ENCODE data around the gene PCDHGA1. TPM values are rescaled to one million over a fixed set of nuclear protein-coding genes. Genes with fewer than 3 reads are reported as not detected.
"Not testable (repeated sequence)": the region's sequence is repeated elsewhere in the genome, so short reads cannot be mapped to it uniquely, and the experiment has no call there.

Gene PCDHGA1
- total RNA-seq, 1 experiment from 2014 or later, result 0.04 TPM

- Histone ChIP-seq H3K79me2 (ENCODE audit: low read length) (no peaks in the 10 kb centered on the region), H3K4me3 (ENCODE audit: low read length) (no peak overlapping the region), H3K4me1 (ENCODE audit: insufficient read depth, low read length) (no peaks in the 10 kb centered on the region), H3K4me2 (ENCODE audit: low read length) (no peak overlapping the region), H2AFZ (ENCODE audit: low read length) (no peak overlapping the region), H3F3A (ENCODE audit: low read length, unreplicated experiment) (no peaks in the 10 kb centered on the region), H3K9me3 (ENCODE audit: low read length) (no peaks in the 10 kb centered on the region), H4K20me1 (ENCODE audit: low read length) (no peaks in the 10 kb centered on the region), H3K9me2 (replicated peaks; ENCODE audit: low read length) (no peaks in the 10 kb centered on the region), H3K36me3 (ENCODE audit: low read depth, low read length) (no peaks in the 10 kb centered on the region), H3K9ac (ENCODE audit: low read length) (no peak overlapping the region), H3K27me3 (ENCODE audit: low read length) (no peaks in the 10 kb centered on the region), H3K27ac (ENCODE audit: low read length) (no peak overlapping the region)
- ATAC-seq, result no peak
- no peak for DNase-seq
- BruUV-seq (replicated peaks), result no TSS peak
- ChIA-PET CTCF (no interaction called here), POLR2A (ENCODE audit: unreplicated experiment) (no interaction called here)
- TF ChIP-seq EZH2phosphoT487 (IDR thresholded peaks at IDR 0.05; ENCODE audit: borderline replicate concordance, low read length), result no peak
- TF ChIP-seq EZH2 (IDR thresholded peaks at IDR 0.05; ENCODE audit: low read length, unreplicated experiment), result no peak
- TF ChIP-seq, protein P1, sequence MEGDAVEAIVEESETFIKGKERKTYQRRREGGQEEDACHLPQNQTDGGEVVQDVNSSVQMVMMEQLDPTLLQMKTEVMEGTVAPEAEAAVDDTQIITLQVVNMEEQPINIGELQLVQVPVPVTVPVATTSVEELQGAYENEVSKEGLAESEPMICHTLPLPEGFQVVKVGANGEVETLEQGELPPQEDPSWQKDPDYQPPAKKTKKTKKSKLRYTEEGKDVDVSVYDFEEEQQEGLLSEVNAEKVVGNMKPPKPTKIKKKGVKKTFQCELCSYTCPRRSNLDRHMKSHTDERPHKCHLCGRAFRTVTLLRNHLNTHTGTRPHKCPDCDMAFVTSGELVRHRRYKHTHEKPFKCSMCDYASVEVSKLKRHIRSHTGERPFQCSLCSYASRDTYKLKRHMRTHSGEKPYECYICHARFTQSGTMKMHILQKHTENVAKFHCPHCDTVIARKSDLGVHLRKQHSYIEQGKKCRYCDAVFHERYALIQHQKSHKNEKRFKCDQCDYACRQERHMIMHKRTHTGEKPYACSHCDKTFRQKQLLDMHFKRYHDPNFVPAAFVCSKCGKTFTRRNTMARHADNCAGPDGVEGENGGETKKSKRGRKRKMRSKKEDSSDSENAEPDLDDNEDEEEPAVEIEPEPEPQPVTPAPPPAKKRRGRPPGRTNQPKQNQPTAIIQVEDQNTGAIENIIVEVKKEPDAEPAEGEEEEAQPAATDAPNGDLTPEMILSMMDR (conservative IDR thresholded peaks at IDR 0.05; ENCODE audit: low read depth, low read length), result no peak
- intact Hi-C loops (cut with micrococcal nuclease), result no loop called here
Measured at GRCh38 chr5:141345327-141345726, 15.0 kb downstream of the PCDHGA1 start.

DNA sequence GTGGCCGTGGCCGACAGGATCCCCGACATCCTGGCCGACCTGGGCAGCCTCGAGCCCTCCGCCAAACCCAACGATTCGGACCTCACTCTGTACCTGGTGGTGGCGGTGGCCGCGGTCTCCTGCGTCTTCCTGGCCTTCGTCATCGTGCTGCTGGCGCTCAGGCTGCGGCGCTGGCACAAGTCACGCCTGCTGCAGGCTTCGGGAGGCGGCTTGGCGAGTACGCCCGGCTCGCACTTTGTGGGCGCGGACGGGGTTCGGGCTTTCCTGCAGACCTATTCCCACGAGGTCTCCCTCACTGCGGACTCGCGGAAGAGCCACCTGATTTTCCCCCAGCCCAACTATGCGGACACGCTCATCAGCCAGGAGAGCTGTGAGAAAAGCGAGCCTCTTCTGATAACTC lies 15.7 kb downstream of the PCDHGA1 start:
- DNase-seq; H3K9ac ChIP-seq (ENCODE audit: low read length); H3K27ac ChIP-seq (ENCODE audit: low read length); H3K36me3 ChIP-seq (ENCODE audit: low read depth, low read length); intact Hi-C loops (cut with micrococcal nuclease); H3K27me3 ChIP-seq (ENCODE audit: low read length); H3F3A ChIP-seq (ENCODE audit: low read length, unreplicated experiment); H2AFZ ChIP-seq (ENCODE audit: low read length); H4K20me1 ChIP-seq (ENCODE audit: low read length); H3K4me2 ChIP-seq (ENCODE audit: low read length); H3K9me3 ChIP-seq (ENCODE audit: low read length); CTCF ChIA-PET; H3K4me3 ChIP-seq (ENCODE audit: low read length); H3K79me2 ChIP-seq (ENCODE audit: low read length); H3K9me2 ChIP-seq (replicated peaks; ENCODE audit: low read length); ATAC-seq; H3K4me1 ChIP-seq (ENCODE audit: insufficient read depth, low read length); BruUV-seq (replicated peaks): not testable (repeated sequence)
- POLR2A ChIA-PET (ENCODE audit: unreplicated experiment), result interaction anchor here (0.6 kb wide), 1 partner anchor 245 kb away, joined by 4 read pairs; no protein-coding TSS in a partner anchor

- ChIA-PET POLR2A (ENCODE audit: unreplicated experiment) (no interaction called here), CTCF (no interaction called here)
- no peaks in the 10 kb centered on the region for H3K79me2 ChIP-seq (ENCODE audit: low read length)
- H3K36me3 ChIP-seq (ENCODE audit: low read depth, low read length), result no peaks in the 10 kb centered on the region
- no TSS peak for BruUV-seq (replicated peaks)
- no peaks in the 10 kb centered on the region for H3K4me1 ChIP-seq (ENCODE audit: insufficient read depth, low read length)
- H3K27me3 ChIP-seq (ENCODE audit: low read length), result no peaks in the 10 kb centered on the region
- intact Hi-C loops (cut with micrococcal nuclease), result no loop called here
- H3K9me3 ChIP-seq (ENCODE audit: low read length), result no peaks in the 10 kb centered on the region
- DNase-seq (no peak), ATAC-seq (no peak)
- no peaks in the 10 kb centered on the region for H3F3A ChIP-seq (ENCODE audit: low read length, unreplicated experiment)
- TF ChIP-seq, protein P1 (conservative IDR thresholded peaks at IDR 0.05; ENCODE audit: low read depth, low read length), result no peak
- TF ChIP-seq EZH2phosphoT487 (IDR thresholded peaks at IDR 0.05; ENCODE audit: borderline replicate concordance, low read length) (no peak), EZH2 (IDR thresholded peaks at IDR 0.05; ENCODE audit: low read length, unreplicated experiment) (no peak)
- H3K9me2 ChIP-seq (replicated peaks; ENCODE audit: low read length), result no peaks in the 10 kb centered on the region
- no peaks in the 10 kb centered on the region for H4K20me1 ChIP-seq (ENCODE audit: low read length)
- H3K27ac ChIP-seq (ENCODE audit: low read length), result no peak within 1 kb of the TSS
- H3K4me2 ChIP-seq (ENCODE audit: low read length), result no peak within 1 kb of the TSS
- no peak within 1 kb of the TSS for H2AFZ ChIP-seq (ENCODE audit: low read length)
- H3K9ac ChIP-seq (ENCODE audit: low read length), result no peak within 1 kb of the TSS
- no peak within 1 kb of the TSS for H3K4me3 ChIP-seq (ENCODE audit: low read length)
Measured at GRCh38 chr5:141349917-141350619, 19.8 kb downstream of the PCDHGA1 start, which contains the start of gene PCDHGB1. Gene PCDHGB1 (plus strand): TSS chr5:141350099. CDS start chr5:141350261, 162 bp downstream.
